Limb (tissue), 2 donors: ENCODE data around the gene PRR36.

Source experiments
- DNase-seq, 2 donors: peaks; one replicate each; pipeline ENCODE4 v3.0.0-alpha.2; 2016; ENCODE audit errors: extremely low spot score in 2 of 2

The PRR36 gene

GRCh38 chr19:7820588-7820987 lies 53.6 kb downstream of the PRR36 start:
- DNase-seq: no peak

GRCh38 chr19:7819337-7819736 lies 54.9 kb downstream of the PRR36 start:
- DNase-seq: no peak

DNA sequence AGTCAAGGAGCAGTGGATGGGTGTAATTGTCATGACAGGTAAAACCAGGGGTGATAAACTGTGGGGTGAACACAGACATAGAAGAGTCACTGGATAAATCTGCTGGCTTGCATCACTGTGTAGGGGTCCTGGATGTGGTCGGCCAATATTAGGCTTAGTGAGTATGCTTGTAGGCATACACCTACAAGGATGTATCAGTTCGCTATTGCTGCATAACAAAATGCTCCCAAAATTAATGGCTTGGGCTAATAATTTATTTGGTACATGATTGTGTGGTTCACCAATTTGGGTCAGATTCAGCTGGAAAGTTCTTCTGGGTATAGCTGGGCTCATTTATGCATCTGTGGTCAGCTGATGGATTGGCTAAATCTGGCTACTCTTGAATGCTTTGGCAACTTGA lies 55.4 kb downstream of the PRR36 start:
- DNase-seq: no peak
